Breast epithelium (tissue), 4 donors: ENCODE measurements around the gene KIAA0040. TPM values are rescaled to one million over a fixed set of nuclear protein-coding genes. Genes with fewer than 3 reads are reported as not detected.

Experiments
- DNase-seq, 2 donors: peaks; one replicate each; pipeline ENCODE4 v3.0.0-alpha.2; 2019; ENCODE audit warnings: low spot score in 2 of 2
- H3K27ac ChIP-seq, 2 donors: fragments of 200-600 bp; sonication (generic) in 1 of 2; one replicate each; pipeline ENCODE4 v1.5.1; 2016 to 2019; ENCODE audit warnings: mild to moderate bottlenecking in 1 of 2
- H3K27me3 ChIP-seq, 2 donors: fragments of 200-600 bp; sonication (generic) in 1 of 2; one replicate each; pipeline versions ENCODE4 v1.5.1 to v1.6.0; 2017 to 2019; ENCODE audit warnings: control low read depth in 1 of 2, mild to moderate bottlenecking in 1 of 2
- H3K36me3 ChIP-seq: fragments of 200-600 bp; one replicate; pipeline ENCODE4 v1.5.1; 2019
- H3K4me1 ChIP-seq, 2 donors: fragments of 200-600 bp; sonication (generic); one replicate each; pipeline ENCODE4 v1.5.1; 2016 to 2019; ENCODE audit warnings: control low read depth in 1 of 2
- H3K4me3 ChIP-seq, 3 donors: fragments of 200-600 bp; sonication (generic); 1 replicate in 2 of 3; 2 replicates in 1 of 3; pipeline ENCODE4 v1.5.1; 2016 to 2019; ENCODE audit warnings: mild to moderate bottlenecking in 3 of 3, moderate library complexity in 2 of 3
- H3K9me3 ChIP-seq, 2 donors: fragments of 200-600 bp; sonication (generic) in 1 of 2; one replicate each; pipeline ENCODE4 v1.5.1; 2016 to 2019; ENCODE audit warnings: control low read depth in 1 of 2
- CTCF ChIP-seq, 3 donors: fragments of 450-650 bp; IDR thresholded peaks; one replicate each; pipeline ENCODE4 v1.5.1; 2016 to 2017; ENCODE audit warnings: antibody characterized with exemption in 3 of 3, mild to moderate bottlenecking in 3 of 3, moderate library complexity in 3 of 3
- POLR2A ChIP-seq: fragments of 450-650 bp; IDR thresholded peaks from one replicate; pipeline ENCODE4 v1.6.1; 2016; ENCODE audit warnings: antibody characterized with exemption, mild to moderate bottlenecking, moderate library complexity
- POLR2AphosphoS5 ChIP-seq, 3 donors: sonication (generic); formaldehyde crosslinking; IDR thresholded peaks; one replicate each; pipeline ENCODE4 v1.6.1; 2017; ENCODE audit warnings: antibody characterized with exemption in 3 of 3
- intact Hi-C: fragments of 100-400 bp; cut with DNase I; formaldehyde crosslinking; loops from one replicate; pipeline ENCODE4 v1.15.1; 2023; ENCODE audit warnings: low total_unique reads
- total RNA-seq, 3 donors: library from RNA; depleted of rRNA; stranded (reverse); fragments of >200 nt; gene quantifications; one replicate each; pipeline ENCODE4 v1.1.0, GENCODE V29; 2016

Gene KIAA0040
- total RNA-seq, 3 donors from 2014 or later, result 43.6 to 160 (median 56.9) TPM

GRCh38 chr1:175133673-175134435, 58.7 kb downstream of the KIAA0040 start:
- no peaks in the 10 kb centered on the region for H3K9me3 ChIP-seq
- H3K27me3 ChIP-seq, result no peaks in the 10 kb centered on the region
- H3K36me3 ChIP-seq, result no peaks in the 10 kb centered on the region
- peaks cover 4% of the 10 kb centered on the region in 2 donors for H3K4me1 ChIP-seq
- no peak overlapping the region for H3K4me3 ChIP-seq
- intact Hi-C loops, result no loop called here
- TF ChIP-seq POLR2A, result no peak
- no peak for TF ChIP-seq CTCF (IDR thresholded peaks at IDR 0.05)
- TF ChIP-seq POLR2AphosphoS5 (IDR thresholded peaks at IDR 0.05), result no peak
- no peak overlapping the region for H3K27ac ChIP-seq
- DNase-seq, result no peak

GRCh38 chr1:175132436-175132835, 60.1 kb downstream of the KIAA0040 start:
- TF ChIP-seq POLR2AphosphoS5 (IDR thresholded peaks at IDR 0.05) (no peak), CTCF (IDR thresholded peaks at IDR 0.05) (no peak), POLR2A (no peak)
- Histone ChIP-seq H3K4me1 (peaks cover 4% of the 10 kb centered on the region in 2 donors), H3K27ac (peak overlapping the region in 1 of 2 donors; percentile 72)

GRCh38 chr1:175131095-175131494, 61.5 kb downstream of the KIAA0040 start:
- Histone ChIP-seq H3K27ac (peak overlapping the region in 1 of 2 donors; percentile 72), H3K9me3 (no peaks in the 10 kb centered on the region), H3K4me3 (no peak overlapping the region), H3K4me1 (peaks cover 4% of the 10 kb centered on the region in 2 donors), H3K36me3 (no peaks in the 10 kb centered on the region), H3K27me3 (no peaks in the 10 kb centered on the region)
- DNase-seq, result no peak
- no peak for TF ChIP-seq CTCF (IDR thresholded peaks at IDR 0.05)
- no peak for TF ChIP-seq POLR2AphosphoS5 (IDR thresholded peaks at IDR 0.05)
- no peak for TF ChIP-seq POLR2A
- intact Hi-C loops, result no loop called here

More at GRCh38 chr1:175132436-175132835, 60.1 kb downstream of the KIAA0040 start:
- intact Hi-C loops, result no loop called here
- H3K36me3 ChIP-seq, result no peaks in the 10 kb centered on the region
- H3K9me3 ChIP-seq, result no peaks in the 10 kb centered on the region
- H3K4me3 ChIP-seq, result no peak overlapping the region
- no peak for DNase-seq
- H3K27me3 ChIP-seq, result no peaks in the 10 kb centered on the region

- intact Hi-C loops, result no loop called here
- H3K27ac ChIP-seq, result peak overlapping the region in 1 of 2 donors; percentile 55
- TF ChIP-seq POLR2A (no peak), CTCF (IDR thresholded peaks at IDR 0.05) (no peak), POLR2AphosphoS5 (IDR thresholded peaks at IDR 0.05) (no peak)
These were observed 61.9 kb downstream of the KIAA0040 start for GRCh38 chr1:175130649-175131045.

GRCh38 chr1:175129997-175130648, 62.5 kb downstream of the KIAA0040 start:
- no peaks in the 10 kb centered on the region for H3K36me3 ChIP-seq
- no peak for DNase-seq
- peaks cover 4% of the 10 kb centered on the region in 2 donors for H3K4me1 ChIP-seq
- no peaks in the 10 kb centered on the region for H3K9me3 ChIP-seq
- H3K4me3 ChIP-seq, result no peak overlapping the region
- TF ChIP-seq POLR2A, result no peak
- H3K27me3 ChIP-seq, result no peaks in the 10 kb centered on the region
- intact Hi-C loops, result no loop called here
- H3K27ac ChIP-seq, result peak overlapping the region in 1 of 2 donors; percentile 55

More at GRCh38 chr1:175130649-175131045, 61.9 kb downstream of the KIAA0040 start:
- DNase-seq, result no peak
- Histone ChIP-seq H3K9me3 (no peaks in the 10 kb centered on the region), H3K36me3 (no peaks in the 10 kb centered on the region), H3K4me1 (peaks cover 4% of the 10 kb centered on the region in 2 donors), H3K27me3 (no peaks in the 10 kb centered on the region), H3K4me3 (no peak overlapping the region)
